SK-N-MC (cell line): Measurements from ENCODE around the gene RHBDD1.

Experiments
- EZH2 ChIP-seq: fragments of 200-600 bp; sonication (generic); IDR thresholded peaks from one replicate; pipeline ENCODE4 v1.6.1; 2017; ENCODE audit warnings: antibody characterized with exemption
- FOXP2 ChIP-seq: optimal IDR thresholded peaks from 2 replicates; pipeline ENCODE3; 2011; ENCODE audit warnings: mild to moderate bottlenecking, moderate library complexity; ENCODE audit not compliant: insufficient read depth; ENCODE audit errors: extremely low read length, control extremely low read depth
- POLR2AphosphoS5 ChIP-seq: IDR thresholded peaks from 2 replicates; pipeline ENCODE4 v1.6.1; 2012; ENCODE audit warnings: mild to moderate bottlenecking, low read depth, low read length, borderline replicate concordance

GRCh38 chr2:226837787-226838603, 2.1 kb downstream of the RHBDD1 start:
- TF ChIP-seq EZH2 (no peak), POLR2AphosphoS5 (no peak), FOXP2 (no peak)
